Lung (tissue), 12 donors: Measurements from ENCODE around the gene AUTS2. TPM values are rescaled to one million over a fixed set of nuclear protein-coding genes. Genes with fewer than 3 reads are reported as not detected.

ENCODE experiments used
- ATAC-seq: fragments of 200-7000 bp; cut with Tn5 transposase; one replicate; pipeline ENCODE4 v1.9.1; 2020; ENCODE audit warnings: moderate number of reproducible peaks; ENCODE audit not compliant: insufficient read depth, low FRiP score
- DNase-seq, 3 donors: peaks; one replicate each; pipeline ENCODE4 v3.0.0-alpha.2; 2013 to 2017
- H3K27ac ChIP-seq, 2 donors: one replicate each; pipeline ENCODE4 v1.5.1; 2013; ENCODE audit warnings: mild to moderate bottlenecking in 2 of 2, moderate library complexity in 2 of 2, control low read depth in 1 of 2, inconsistent platforms in 1 of 2, low read depth in 1 of 2, low read length in 1 of 2
- H3K27me3 ChIP-seq, 3 donors: one replicate each; pipeline ENCODE4 v1.5.1; 2013; ENCODE audit warnings: low read length in 2 of 3; ENCODE audit not compliant: control insufficient read depth in 3 of 3, insufficient read depth in 3 of 3
- H3K36me3 ChIP-seq, 4 donors: one replicate each; pipeline ENCODE4 v1.5.1; 2013; ENCODE audit warnings: low read length in 4 of 4, mild to moderate bottlenecking in 1 of 4, moderate library complexity in 1 of 4; ENCODE audit not compliant: control insufficient read depth in 4 of 4, insufficient read depth in 4 of 4
- H3K4me1 ChIP-seq, 5 donors: one replicate each; pipeline ENCODE4 v1.5.1; 2013; ENCODE audit warnings: low read length in 5 of 5, mild to moderate bottlenecking in 2 of 5, moderate library complexity in 1 of 5; ENCODE audit not compliant: control insufficient read depth in 5 of 5, insufficient read depth in 5 of 5
- H3K4me3 ChIP-seq: one replicate; pipeline ENCODE4 v1.5.1; 2013; ENCODE audit warnings: mild to moderate bottlenecking, control low read depth, moderate library complexity
- H3K9ac ChIP-seq, 2 donors: one replicate each; pipeline ENCODE4 v1.5.1; 2013; ENCODE audit warnings: low read length in 2 of 2, control low read depth in 1 of 2; ENCODE audit not compliant: insufficient read depth in 1 of 2
- H3K9me3 ChIP-seq, 4 donors: one replicate each; pipeline ENCODE4 v1.5.1; 2013; ENCODE audit warnings: low read length in 3 of 4, mild to moderate bottlenecking in 1 of 4, moderate library complexity in 1 of 4; ENCODE audit not compliant: control insufficient read depth in 4 of 4, insufficient read depth in 3 of 4
- WGBS, 2 donors: extraction: QIAGEN DNeasy Blood & Tissue Kit; methylation state at CpG; one replicate each; pipeline ENCODE4 v1.1.7; 2013; 5-methylcytosine and 5-hydroxymethylcytosine counted together
- polyA plus RNA-seq, 2 donors: library from polyadenylated mRNA; stranded (reverse); fragments of 200-250 nt; gene quantifications; one replicate each; pipeline ENCODE4 v1.2.1, GENCODE V29; 2013
- total RNA-seq, 2 donors: library from RNA; depleted of rRNA in 1 of 2; stranded (reverse); fragments of >200 nt in 1 of 2; gene quantifications; one replicate each; pipeline ENCODE4 v1.2.1, GENCODE V29; 2014 to 2021
- TF ChIP-seq, protein P1 (sequence below): IDR thresholded peaks from 2 replicates; pipeline ENCODE4 v1.5.1; 2012; ENCODE audit warnings: mild to moderate bottlenecking; ENCODE audit errors: control extremely low read depth, extremely low read depth
- donor health status: control.
- donor health status: control.
- donor health status: Bipolar disorder and iron deficiency.
- donor health status: healthy.
- donor health status: DM: yes; HTN: yes; CAD: no.

Gene AUTS2
- total and polyA plus RNA-seq, 4 donors: 11.8 to 115 (median 40.6) TPM

DNA sequence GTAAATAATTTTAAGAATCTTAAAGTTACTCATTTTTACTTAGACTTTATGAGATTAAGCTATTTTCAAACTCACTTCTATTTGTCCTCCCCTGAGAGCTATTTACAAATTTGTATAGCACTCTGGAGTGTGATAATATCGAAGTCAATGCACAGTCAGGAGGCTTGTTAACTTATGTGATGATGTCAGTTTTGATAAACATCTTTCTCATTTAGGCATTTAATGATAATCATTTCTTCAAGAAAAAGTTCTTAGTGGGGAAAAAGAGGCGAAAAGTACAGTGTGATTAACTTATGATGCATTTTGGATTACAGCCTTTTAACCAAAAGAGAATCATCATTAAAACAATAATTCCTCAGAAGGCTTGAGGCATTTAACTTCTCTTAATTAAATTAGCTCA, 468.6 kb downstream of the AUTS2 start:
- H3K36me3 ChIP-seq: no peaks in the 10 kb centered on the region
- no peak overlapping the region for H3K4me3 ChIP-seq
- TF ChIP-seq, protein P1, sequence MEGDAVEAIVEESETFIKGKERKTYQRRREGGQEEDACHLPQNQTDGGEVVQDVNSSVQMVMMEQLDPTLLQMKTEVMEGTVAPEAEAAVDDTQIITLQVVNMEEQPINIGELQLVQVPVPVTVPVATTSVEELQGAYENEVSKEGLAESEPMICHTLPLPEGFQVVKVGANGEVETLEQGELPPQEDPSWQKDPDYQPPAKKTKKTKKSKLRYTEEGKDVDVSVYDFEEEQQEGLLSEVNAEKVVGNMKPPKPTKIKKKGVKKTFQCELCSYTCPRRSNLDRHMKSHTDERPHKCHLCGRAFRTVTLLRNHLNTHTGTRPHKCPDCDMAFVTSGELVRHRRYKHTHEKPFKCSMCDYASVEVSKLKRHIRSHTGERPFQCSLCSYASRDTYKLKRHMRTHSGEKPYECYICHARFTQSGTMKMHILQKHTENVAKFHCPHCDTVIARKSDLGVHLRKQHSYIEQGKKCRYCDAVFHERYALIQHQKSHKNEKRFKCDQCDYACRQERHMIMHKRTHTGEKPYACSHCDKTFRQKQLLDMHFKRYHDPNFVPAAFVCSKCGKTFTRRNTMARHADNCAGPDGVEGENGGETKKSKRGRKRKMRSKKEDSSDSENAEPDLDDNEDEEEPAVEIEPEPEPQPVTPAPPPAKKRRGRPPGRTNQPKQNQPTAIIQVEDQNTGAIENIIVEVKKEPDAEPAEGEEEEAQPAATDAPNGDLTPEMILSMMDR: no peak
- ATAC-seq: no peak
- H3K27ac ChIP-seq: no peak overlapping the region
- H3K27me3 ChIP-seq: no peaks in the 10 kb centered on the region
- H3K4me1 ChIP-seq: peaks cover 2 to 19% (median 4%) of the 10 kb centered on the region in 5 donors
- no peak overlapping the region for H3K9ac ChIP-seq
- peaks cover 0 to 2% (median 0%) of the 10 kb centered on the region in 4 donors for H3K9me3 ChIP-seq
- WGBS, 2 donors: 89 to 93% methylated on average over 2 of the region's 2 CpGs
- DNase-seq: no peak

DNA sequence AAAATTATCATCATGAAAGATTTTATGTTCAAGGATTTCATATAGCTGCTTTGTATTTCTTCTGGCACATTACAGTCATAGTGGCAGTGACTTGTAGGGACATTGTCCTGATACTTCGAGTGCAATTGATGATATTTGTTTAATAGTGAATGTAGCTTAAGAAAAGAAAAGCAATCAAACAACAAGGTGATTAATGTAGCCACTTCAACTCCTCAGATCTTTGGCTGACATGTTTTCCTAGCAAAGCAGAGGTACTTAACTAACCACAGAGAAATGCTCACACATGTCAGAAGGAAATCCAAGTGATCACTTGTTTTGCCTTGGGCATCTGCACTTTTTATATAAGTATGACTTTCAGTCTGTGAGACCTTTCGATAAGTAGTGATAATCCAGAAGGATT, 470.3 kb downstream of the AUTS2 start:
- Histone ChIP-seq H3K9me3 (peaks cover 0 to 2% (median 0%) of the 10 kb centered on the region in 4 donors), H3K4me1 (peaks cover 2 to 19% (median 10%) of the 10 kb centered on the region in 5 donors), H3K36me3 (no peaks in the 10 kb centered on the region), H3K4me3 (no peak overlapping the region), H3K27me3 (no peaks in the 10 kb centered on the region), H3K9ac (no peak overlapping the region), H3K27ac (no peak overlapping the region)
- DNase-seq (no peak), ATAC-seq (no peak)
- TF ChIP-seq, protein P1: no peak
- 75 to 81% methylated on average over 2 of the region's 2 CpGs for WGBS, 2 donors

- H3K9me3 ChIP-seq: peaks cover 0 to 2% (median 0%) of the 10 kb centered on the region in 4 donors
- H3K27me3 ChIP-seq: no peaks in the 10 kb centered on the region
- TF ChIP-seq, protein P1: no peak
- DNase-seq (no peak), ATAC-seq (no peak)
- H3K9ac ChIP-seq: no peak overlapping the region
- no peak overlapping the region for H3K4me3 ChIP-seq
- WGBS, 2 donors: 95 to 97% methylated on average over 2 of the region's 2 CpGs
- H3K27ac ChIP-seq: no peak overlapping the region
- H3K4me1 ChIP-seq: peaks cover 2 to 13% (median 10%) of the 10 kb centered on the region in 5 donors
- H3K36me3 ChIP-seq: no peaks in the 10 kb centered on the region
Measured at GRCh38 chr7:70069977-70070376, 471.7 kb downstream of the AUTS2 start.

DNA sequence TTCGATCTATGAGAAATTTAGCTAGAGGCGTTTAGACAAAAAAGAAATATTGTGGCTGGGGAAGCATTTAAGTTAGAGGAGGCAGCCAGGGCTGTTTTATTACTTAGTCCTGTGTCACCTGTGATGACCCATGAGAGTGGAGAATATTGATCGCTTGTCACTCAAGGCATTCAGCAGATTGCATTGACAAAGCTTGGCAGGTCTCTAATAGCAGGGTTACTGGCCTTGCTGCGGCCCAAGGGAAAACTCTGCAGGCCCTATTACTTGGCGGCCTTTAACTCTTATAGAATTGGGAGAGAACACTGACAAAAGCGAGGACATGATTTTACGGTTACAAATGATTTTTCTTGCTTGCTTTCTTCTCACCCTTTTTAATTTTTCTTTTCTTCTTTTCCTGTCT, 473.5 kb downstream of the AUTS2 start:
- peaks cover 2 to 13% (median 10%) of the 10 kb centered on the region in 5 donors for H3K4me1 ChIP-seq
- DNase-seq (no peak), ATAC-seq (no peak)
- 93 to 96% methylated on average over 7 of the region's 7 CpGs for WGBS, 2 donors
- H3K9ac ChIP-seq: no peak overlapping the region
- no peak overlapping the region for H3K27ac ChIP-seq
- no peaks in the 10 kb centered on the region for H3K36me3 ChIP-seq
- TF ChIP-seq, protein P1: no peak
- H3K9me3 ChIP-seq: peaks cover 0 to 2% (median 0%) of the 10 kb centered on the region in 4 donors
- no peaks in the 10 kb centered on the region for H3K27me3 ChIP-seq
- H3K4me3 ChIP-seq: no peak overlapping the region
